NCI-H82 treated with DMSO at 0.1 percent for 48 hours (cell line): ENCODE measurements around the gene DAP3.
A peak's percentile ranks its signal among the peaks of the same experiment; 100 is the strongest.
"Not testable (repeated sequence)": the region's sequence is repeated elsewhere in the genome, so short reads cannot be mapped to it uniquely, and the experiment has no call there.

Experiments
- DNase-seq: peaks from one replicate; lab custom pipeline; 2025; ENCODE audit not compliant: unreplicated experiment; lab: John Stamatoyannopoulos, UW

Gene DAP3

DNA sequence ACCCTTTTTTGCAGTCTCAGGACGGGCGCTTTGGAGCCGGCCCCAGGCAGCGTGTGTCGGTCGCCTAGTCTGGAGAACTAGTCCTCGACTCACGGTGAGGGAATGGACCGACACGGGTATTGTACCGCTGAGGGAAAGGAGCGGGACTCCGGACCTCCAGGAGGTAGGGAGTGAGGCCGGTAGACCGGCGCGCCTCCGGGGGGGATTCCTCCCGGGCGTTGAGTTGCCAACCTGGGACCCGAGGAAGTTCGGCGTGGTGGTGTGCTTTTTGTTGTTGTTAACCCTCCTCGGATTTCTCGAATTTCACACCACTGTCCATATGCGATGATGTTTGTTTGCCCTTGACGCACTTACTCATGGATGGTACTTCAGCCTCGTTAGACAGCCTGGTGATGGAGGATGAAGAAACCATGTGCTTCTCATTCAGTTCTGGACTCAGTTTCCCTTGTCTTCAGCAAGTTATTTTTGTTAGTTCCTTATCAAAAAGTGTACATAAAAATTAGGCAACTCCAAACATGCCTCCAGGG is at the start of gene DAP3:
DAP3 (plus strand) TSS at position 11 of the 527 bp plus-strand sequence. CDS start 20,689 bp downstream, outside the sequence.
- DNase-seq: not testable (repeated sequence)

DNA sequence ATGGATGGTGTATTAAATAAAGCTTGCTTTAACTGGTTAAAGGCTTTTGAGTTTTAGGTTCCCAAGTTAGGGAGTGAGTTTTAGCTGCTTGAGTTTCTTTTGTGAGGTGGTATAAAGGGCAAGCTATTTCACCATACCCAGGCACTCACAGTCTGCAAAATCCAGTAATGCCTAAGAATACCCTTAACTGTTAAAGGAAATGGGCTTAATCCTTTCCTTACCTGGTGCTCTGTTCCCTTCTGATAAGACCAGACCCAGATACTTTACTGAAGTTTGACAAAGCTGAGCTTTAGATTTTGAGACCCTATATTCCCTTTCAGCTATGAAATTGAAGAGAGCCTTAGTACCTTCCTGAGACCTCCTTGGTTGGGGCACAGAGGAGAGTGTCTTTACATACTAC is 48.5 kb upstream of the DAP3 start:
- DNase-seq: no peak

DNA sequence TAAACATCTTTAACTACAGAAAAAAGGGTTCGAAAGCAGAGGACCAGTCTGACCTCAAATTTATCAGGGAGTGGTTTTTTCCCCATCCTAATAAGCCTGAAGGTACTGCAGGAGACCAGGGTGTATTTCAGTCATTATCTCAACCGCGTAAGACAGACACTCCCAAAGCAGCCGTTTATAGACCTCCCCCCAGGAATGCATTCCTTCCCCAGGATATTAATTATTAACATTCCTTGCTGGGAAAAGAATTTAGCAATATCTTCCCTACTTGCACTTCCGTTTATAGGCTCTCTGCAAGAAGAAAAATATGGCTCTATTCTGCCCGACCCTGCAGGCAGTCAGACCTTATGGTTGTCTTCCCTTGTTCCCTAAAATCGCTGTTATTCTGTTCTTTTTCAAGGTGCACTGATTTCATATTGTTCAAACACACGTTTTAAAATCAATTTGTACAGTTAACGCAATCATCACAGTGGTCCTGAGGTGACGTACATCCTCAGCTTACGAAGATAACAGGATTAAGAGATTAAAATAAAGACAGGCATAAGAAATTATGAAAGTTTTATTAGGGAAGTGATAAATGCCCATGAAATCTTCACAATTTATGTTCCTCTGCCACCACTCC is 46.2 kb upstream of the DAP3 start:
- not testable (repeated sequence) for DNase-seq

DNA sequence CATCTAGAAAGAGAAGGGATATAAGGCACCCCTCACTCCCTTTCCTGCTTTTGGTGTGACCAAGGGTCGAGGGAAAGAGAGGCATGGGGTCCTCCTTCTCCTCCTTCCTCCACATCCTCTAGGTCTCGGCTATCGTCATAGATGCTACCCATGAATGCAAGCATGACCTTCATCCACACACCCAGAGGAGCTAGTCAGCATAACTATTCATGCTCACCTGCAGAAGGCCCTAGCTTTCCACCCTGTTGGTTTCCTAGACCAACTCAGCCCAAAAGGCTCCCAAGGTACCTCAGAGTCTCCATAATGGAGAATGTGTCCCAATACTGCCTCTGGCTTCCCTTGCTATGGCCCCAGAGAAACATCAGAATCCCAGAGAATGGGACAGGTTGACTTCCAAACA is 45.7 kb upstream of the DAP3 start:
- DNase-seq: no peak

DNA sequence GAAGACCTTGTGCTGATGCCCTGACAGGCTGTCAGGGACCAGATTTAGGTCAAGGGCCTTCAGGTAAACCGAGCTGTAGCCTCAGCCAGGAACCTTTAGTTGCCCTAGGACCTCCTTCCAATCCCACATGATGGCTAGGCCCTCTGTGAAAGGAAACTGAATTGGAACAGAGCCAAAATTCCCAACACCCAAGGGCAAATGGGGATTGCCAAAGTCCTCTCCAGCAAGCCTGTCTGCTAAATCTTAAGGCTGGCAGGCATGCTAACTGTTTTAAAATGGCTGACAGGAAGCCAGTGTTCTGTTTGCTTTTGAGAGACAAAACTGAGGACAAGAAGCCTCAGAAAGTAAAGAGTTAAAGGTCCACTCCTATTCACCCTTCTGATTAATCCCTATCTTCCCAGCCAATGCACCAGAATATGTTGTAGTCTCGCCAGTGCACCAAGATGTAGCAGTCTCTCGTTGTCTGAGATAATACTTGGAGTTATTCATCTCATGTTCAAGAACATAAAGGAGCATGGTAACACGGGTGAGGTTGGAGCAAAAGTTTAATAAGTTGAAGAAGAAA is 43.8 kb upstream of the DAP3 start:
- DNase-seq: peak; percentile 28

DNA sequence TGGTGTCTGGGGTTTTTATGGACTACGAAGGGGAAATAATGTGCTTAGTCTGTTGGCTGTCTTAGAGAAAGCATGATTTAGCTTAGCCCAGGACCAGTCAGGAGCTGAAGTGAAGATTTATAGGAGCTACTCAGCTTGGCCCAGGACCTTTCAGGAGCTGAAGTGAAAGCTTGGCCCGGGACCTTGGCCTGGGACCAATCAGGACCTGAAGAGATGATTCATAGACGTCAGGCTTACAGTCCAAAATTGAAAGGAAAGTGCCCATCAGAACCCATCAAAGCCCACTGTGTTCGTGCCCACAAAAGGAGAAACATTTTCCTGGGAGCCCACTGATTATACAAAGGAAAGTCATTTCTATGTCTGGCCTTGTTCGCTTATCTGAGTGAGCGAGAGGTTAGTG is 43.2 kb upstream of the DAP3 start:
- no peak for DNase-seq

DNA sequence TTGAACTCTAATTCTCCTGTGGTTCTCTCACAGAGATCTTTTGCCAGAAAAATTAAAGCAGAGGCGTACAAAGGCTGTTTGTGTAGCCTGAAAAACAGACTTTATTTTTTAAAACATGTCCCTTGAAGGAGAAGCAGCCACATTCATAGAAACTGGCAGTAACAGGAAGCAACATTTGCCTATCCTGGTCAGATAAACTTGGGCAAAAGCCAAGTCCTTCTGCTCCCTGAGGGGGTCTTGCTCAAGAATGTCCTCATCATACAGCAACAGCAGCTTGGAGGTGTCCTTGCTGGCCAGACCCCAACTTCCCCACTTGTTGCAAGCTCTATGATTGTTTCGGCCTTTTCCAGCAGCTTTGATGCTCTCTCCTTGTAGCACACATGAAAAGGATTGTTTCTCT is 42.6 kb upstream of the DAP3 start:
- no peak for DNase-seq

DNA sequence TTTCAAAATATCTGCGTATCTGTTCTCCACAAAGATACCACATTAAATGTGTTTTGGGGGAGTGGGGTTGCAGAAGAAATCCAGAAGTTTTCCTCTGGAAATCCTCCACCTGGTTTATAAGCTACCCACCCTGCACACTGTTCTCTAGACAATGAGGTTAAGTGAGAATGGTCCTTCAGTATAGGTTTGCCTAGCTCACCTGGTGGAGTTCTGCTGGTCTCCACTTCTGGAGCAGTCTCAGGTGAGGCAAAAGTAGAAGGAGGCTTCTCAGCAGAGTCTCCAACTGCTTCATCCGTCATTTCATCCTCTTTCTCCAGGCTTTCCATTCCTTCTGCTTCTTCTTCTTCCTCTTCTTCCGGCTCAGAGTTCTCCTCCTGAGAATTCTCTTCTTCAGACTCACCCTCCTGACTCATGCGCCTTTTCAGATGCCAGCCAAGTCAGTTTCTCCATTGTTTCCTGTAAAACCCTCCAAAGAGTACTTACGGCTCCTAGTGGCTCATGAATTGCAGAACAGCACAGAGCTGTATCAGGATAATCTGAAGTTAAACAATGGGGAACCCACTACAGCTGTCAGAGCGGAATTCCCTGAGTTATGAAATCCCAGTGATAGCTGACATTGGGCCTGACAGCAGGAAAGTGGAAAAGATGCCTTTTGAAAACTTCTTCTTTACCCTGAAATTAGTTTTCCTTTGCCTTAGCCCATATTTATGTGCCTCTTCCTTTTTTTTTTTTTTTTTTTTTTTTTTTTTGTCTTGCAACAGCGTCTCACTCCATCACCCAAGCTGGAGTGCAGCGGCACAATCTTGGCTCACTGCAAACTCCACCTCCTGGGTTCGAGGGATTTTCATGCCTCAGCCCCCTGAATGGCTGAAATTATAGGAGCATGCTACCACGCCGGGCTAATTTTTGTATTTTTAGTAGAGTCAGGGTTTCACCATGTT is 40.4 kb upstream of the DAP3 start:
- DNase-seq: peak; percentile 18

DNA sequence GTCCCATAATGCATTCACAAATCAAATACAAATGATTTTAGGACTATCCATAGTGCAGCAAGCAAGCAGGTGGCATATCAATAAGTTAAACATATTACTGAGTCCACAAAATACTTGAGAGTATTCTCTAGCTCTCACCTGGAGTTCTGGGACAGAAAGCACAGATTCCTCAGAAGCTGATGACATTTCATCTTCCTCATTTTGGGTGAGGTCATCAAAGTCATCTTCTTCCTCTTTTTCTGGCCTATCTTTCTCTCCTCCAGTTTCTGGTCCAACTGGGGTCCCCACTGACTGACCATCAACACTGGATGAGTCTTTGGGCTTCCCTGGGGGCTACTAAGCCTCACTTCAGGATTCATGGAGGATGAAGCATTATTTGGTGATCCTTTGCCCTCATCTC is 39.2 kb upstream of the DAP3 start:
- DNase-seq: no peak

DNA sequence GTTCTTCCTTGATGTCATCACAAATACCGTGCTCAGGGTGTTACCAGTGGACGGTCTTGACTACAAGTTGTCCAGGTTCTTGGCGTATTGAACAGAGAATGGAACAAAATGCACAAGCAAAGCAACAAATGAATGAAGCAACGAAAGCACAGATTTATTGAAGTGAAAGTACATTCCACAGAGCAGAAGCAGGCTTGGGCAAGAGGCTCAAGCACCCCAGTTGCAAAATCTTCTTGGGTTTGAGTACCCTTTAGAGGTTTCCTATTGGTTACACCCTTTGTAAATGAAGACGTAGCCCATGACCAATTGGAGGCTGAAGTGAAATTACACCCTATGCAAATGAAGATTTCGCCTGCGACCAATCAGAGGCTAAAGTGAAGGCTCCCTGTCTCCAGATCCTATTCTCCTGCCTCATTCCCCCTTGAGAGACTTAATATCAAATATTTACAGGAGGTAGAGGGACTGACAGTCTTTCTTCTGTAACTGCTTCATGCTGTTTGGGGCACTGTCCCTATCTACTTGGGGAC is 38.6 kb upstream of the DAP3 start:
- no peak for DNase-seq

DNA sequence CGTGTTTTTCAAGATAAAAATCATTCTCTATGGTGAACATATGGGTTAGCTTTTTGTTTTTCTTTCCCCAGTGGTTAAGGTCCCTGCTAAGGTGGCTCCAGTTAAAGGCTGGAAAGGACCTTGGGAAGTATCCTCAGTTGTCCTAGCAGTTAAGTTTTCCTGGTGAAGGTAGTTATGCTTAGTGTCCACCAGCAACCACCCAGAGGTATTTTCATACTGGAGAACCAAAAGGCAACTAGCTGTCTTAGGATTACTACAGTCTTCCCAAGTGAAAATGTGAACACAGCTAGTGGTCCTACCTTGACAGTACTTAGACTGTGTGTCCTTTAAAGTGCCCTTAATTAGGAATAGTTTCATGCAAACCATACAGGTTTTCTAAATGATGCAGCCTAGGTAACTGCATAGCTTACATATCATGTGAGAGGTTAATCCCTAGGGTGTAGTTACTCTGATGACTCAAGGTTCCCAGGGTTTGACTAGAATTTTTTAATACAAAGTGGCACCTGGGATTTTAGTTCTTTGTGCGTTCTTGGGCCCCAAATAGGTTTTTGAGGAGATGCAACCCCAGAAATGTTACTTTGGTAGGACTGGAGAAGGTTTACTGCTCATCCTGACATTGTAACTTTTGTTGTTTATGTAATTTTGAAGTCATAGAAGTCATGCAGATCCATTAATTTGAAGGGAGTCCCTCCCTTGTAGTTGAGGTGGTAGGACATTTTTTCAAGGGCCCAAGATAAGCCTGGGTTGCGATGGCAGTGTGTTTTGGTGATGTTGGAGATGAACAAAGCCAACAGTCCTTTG is 36.8 kb upstream of the DAP3 start:
- no peak for DNase-seq

DNA sequence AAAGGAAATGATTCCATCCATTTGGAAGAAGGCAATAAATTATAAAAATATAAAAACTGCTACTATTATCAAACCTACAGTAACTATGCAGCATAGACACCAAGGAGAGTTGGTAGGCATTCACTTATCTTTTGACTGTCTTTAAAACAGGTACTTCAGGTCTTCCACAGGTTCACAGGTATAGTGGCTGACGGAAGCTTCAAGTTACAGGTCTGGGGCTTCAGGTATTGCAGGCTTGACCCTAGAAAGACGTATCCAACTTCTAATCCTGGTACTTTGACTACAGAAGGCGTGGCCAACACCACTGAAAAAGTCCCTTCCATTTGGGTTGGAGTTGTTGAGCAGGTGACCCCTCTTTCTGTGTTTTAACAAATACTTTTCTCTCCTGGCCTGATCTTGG is 35.9 kb upstream of the DAP3 start:
- DNase-seq: no peak

DNA sequence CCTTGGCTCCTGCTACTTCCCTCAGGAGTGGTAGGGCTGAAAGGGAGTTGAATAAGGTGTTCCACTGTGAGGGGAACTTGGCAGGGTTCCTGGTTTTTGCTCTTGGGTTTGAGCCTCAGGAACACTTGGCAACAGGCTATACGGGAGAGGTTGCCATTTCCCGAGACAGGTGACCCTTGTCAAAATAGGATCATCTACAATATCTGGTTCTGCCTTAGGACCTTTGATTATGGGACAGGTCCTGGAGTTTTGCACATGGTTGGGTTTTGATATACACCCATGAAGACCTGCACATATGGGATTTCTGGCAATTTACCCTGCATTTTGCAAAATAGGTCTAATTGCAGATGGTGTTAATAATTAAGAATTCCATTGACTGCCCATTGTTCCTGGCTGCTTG is 31.4 kb upstream of the DAP3 start:
- DNase-seq: no peak

DNA sequence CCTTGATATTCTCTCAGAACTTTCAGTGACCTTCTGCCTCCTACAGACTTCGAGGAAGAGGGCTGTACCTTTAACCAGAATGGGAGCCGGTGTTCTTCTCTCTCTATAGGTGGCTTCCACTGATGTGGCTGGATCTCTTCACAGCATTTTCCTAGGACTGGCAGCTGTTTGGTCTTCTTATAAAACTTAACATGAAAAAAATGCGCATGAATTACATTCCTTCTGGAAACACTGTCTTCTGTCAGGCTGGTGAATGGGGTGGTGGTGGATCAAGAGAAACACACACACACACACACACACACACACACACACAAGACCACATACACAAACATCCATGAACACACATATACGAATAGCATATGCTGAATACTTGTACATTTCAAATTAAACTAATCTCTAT is 27.7 kb upstream of the DAP3 start:
- DNase-seq: not testable (repeated sequence)

DNA sequence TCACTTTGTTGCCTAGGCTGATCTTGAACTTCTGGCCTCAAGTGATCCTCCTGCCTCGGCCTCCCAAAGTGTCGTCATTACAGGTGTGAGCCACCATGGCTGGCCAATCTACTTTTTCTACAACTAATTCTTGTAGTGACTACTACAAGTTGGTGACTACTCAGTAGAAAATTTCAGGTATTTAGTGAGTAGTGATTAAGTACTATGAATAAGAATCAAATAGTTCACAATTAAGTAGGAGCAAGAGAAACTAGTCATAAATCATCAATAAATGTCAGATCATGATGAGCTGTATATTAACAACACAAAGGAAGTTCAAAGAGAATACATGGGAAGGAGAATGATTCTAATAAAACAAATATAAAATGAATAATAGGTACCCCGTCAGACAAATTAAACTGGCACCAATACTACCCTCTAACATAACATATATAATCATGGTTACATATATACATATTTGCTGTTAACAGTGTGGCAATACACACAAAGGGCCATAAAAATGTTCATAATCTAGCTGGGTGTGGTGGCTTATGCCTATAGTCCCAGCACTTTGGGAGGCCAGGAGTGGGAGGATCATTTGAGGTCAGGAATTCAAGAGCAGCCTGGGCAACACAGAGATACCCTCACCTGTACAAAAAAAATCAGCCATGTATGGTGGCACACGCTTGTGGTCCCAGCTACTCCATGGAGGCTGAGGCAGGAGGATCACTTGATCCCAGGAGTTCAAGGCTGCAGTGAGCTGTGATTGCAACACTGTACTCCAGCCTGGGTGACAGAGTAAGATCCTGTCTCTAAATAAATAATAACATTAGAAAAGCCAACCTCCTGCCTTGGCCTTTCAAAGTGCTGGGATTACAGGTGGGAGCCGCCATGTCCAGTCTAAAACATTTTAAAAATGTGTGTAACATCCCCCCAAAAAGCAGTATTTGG is 19.4 kb upstream of the DAP3 start:
- DNase-seq: no peak

DNA sequence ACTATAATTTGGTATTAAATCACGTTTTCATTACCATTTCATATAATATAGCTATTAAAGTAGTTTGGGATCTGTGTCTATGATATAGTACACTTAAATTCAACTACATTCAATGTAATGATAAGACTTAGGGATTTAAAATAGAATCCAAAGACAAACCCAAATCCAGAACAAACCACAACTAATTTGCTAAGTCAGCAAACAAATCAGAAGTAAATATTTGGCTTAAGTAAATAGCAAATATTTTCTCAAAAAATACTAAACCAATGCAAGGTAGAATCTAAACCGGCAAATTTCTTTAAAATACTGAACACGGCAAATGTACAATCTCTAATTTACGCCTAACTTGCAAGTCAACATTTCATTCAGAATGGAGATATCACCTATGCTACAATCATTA is 17.1 kb upstream of the DAP3 start:
- no peak for DNase-seq

DNA sequence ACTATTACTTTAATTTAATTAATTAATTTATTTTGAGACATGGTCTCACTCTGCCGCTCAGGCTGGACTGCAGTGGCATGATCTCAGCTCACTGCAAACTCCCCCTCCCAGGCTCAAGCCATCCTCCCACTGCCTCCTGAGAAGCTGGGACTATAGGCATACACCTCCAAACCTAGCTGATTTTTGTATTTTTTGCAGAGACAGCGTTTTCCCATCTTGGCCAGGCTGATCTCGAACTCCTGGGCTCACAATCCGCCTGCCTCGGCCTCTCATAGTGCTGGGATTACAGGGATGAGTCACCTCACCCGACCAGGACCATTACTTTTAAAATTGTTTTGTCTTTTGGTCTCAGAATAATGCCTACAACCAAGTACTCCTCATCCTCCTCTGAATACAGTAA is 15.9 kb upstream of the DAP3 start:
- no peak for DNase-seq

DNA sequence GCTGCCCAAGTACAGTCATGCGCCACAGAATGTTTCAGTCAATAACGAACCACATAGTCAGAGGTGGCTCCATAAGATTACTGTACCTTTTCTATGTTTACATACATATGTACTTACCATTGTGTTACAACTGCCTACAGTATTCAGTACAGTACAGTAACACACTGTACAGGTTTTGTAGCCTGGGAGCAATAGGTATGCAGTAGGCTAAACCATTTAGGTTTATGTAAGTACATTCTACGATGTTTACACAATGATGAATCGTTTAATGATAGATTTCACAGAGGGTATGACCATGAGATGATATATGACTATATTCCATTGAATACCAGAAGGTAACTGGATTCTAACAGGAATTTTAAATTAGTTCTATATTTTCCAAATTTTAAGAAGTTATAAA is 10.9 kb upstream of the DAP3 start:
- DNase-seq: no peak

DNA sequence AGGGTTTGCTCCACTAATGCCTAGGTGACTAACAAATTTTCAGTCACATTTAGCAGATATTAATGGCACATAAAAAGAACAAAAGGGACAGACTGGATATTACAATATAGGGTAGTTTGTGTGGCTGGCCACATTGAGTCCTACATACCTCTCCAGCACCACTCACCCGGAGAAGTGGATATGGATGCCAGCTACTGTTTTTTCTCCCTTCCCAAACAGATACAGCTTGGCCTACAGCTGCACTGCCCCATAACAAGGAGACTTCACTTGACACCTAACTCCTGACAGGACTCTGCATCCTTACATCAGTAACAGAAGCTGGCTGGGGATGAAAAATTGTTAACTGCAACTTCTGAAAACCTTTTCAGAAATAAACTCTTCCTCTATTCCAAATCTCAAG is 9.9 kb upstream of the DAP3 start:
- not testable (repeated sequence) for DNase-seq

DNA sequence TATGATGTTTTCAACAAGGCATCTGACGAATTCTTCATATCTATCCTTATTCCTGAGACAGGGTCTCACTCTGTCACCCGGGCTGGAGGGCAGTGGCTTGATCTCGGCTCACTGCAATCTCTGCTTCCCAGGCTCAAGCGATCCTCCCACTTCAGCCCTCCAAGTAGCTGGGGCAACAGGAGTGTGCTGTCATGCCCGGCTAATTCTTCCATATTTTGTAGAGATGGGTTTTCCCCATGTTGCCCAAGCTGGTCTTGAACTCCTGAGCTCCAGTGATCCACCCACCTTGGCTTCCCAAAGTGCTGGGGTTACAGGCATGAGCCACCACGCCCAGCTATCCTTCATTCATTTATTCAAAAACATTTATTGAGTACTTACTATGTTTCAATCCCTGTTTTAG is 8.4 kb upstream of the DAP3 start:
- DNase-seq: no peak
